ENCODE results near the gene LHX8. TPM values are rescaled to one million over a fixed set of nuclear protein-coding genes. Genes with fewer than 3 reads are reported as not detected.

LHX8 gene
- total and polyA plus RNA-seq, 2 of the 13 experiments (the other 11 are each of a cell fraction or from before 2014, with no cell fraction given): not detected

- ChIA-PET CTCF (ENCODE audit: low intra/inter-chr PET ratio, low total read pairs) (no interaction called here), POLR2A (no interaction called here)
Observed at GRCh38 chr1:75171876-75172275, 37.7 kb downstream of the LHX8 start.

More at GRCh38 chr1:75171876-75172275, 37.7 kb downstream of the LHX8 start:
- no peaks in the 10 kb centered on the region for H3K9me3 ChIP-seq (ENCODE audit: low read length)
- H3K27ac ChIP-seq (ENCODE audit: extremely low read length, insufficient read depth, low read length): no peak overlapping the region
- no TSS peak for BruUV-seq (replicated peaks)
- H3K27me3 ChIP-seq (ENCODE audit: control insufficient read depth in 1 of 2, insufficient read depth in 2 of 2, low read length in 2 of 2): no peaks in the 10 kb centered on the region
- H4K20me1 ChIP-seq (ENCODE audit: insufficient read depth, low read length): no peaks in the 10 kb centered on the region
- no peak overlapping the region for H3K9ac ChIP-seq (ENCODE audit: insufficient read depth, low read depth, low read length)
- no peaks in the 10 kb centered on the region for H3K79me2 ChIP-seq (ENCODE audit: insufficient read depth, low read length)
- intact Hi-C loops (cut with micrococcal nuclease; ENCODE audit: unreplicated experiment): no loop called here
- no peak for ATAC-seq
- FAIRE-seq: no peak
- in situ Hi-C loops (cut with HindIII; ENCODE audit: extremely low pct_ligation_motif_present, low pct_unique_long_range_greater_than_20kb): no loop called here
- H3K4me1 ChIP-seq (ENCODE audit: insufficient read depth, low read length): no peaks in the 10 kb centered on the region
- no peak for TF ChIP-seq ZNF441 (CRISPR knock-in tag; IDR thresholded peaks at IDR 0.05; ENCODE audit: borderline replicate concordance)
- no peak for TF ChIP-seq JUN (CRISPR knock-in tag; IDR thresholded peaks at IDR 0.05)
- TF ChIP-seq PPARG (CRISPR knock-in tag; conservative IDR thresholded peaks at IDR 0.05): no peak
- no peak for TF ChIP-seq ZNF512B (CRISPR knock-in tag; IDR thresholded peaks at IDR 0.05; ENCODE audit: borderline replicate concordance)
- TF ChIP-seq MYC (CRISPR knock-in tag; IDR thresholded peaks at IDR 0.05; ENCODE audit: borderline replicate concordance): no peak
- TF ChIP-seq ZNF713 (CRISPR knock-in tag; IDR thresholded peaks at IDR 0.05): no peak
- no peak for TF ChIP-seq ZSCAN25 (CRISPR knock-in tag; IDR thresholded peaks at IDR 0.05)
- no peak for TF ChIP-seq DMTF1 (CRISPR knock-in tag; IDR thresholded peaks at IDR 0.05)
- no peak for TF ChIP-seq HOXA7 (CRISPR knock-in tag; IDR thresholded peaks at IDR 0.05)
- TF ChIP-seq ZNF34 (CRISPR knock-in tag; IDR thresholded peaks at IDR 0.05; ENCODE audit: borderline replicate concordance): no peak
- TF ChIP-seq ZNF430 (CRISPR knock-in tag; IDR thresholded peaks at IDR 0.05): no peak
- no peak for TF ChIP-seq TAF15 (IDR thresholded peaks at IDR 0.05; ENCODE audit: low read depth, low read length, poor library complexity, severe bottlenecking)
- TF ChIP-seq AGO2 (optimal IDR thresholded peaks at IDR 0.05; ENCODE audit: low read depth, low read length): no peak
- no peak for TF ChIP-seq EZH2 (conservative IDR thresholded peaks at IDR 0.05; ENCODE audit: low read depth, low read length)
- TF ChIP-seq DRAP1 (CRISPR knock-in tag; IDR thresholded peaks at IDR 0.05): no peak
- no peak for TF ChIP-seq ZNF431 (CRISPR knock-in tag; IDR thresholded peaks at IDR 0.05; ENCODE audit: borderline replicate concordance, low read depth)
- TF ChIP-seq, protein P1, sequence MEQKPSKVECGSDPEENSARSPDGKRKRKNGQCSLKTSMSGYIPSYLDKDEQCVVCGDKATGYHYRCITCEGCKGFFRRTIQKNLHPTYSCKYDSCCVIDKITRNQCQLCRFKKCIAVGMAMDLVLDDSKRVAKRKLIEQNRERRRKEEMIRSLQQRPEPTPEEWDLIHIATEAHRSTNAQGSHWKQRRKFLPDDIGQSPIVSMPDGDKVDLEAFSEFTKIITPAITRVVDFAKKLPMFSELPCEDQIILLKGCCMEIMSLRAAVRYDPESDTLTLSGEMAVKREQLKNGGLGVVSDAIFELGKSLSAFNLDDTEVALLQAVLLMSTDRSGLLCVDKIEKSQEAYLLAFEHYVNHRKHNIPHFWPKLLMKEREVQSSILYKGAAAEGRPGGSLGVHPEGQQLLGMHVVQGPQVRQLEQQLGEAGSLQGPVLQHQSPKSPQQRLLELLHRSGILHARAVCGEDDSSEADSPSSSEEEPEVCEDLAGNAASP (CRISPR knock-in tag; IDR thresholded peaks at IDR 0.05; ENCODE audit: borderline replicate concordance): no peak
- TF ChIP-seq, protein P2, sequence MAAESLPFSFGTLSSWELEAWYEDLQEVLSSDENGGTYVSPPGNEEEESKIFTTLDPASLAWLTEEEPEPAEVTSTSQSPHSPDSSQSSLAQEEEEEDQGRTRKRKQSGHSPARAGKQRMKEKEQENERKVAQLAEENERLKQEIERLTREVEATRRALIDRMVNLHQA (CRISPR knock-in tag; IDR thresholded peaks at IDR 0.05): no peak
- no peak for TF ChIP-seq KDM5B (CRISPR knock-in tag; IDR thresholded peaks at IDR 0.05; ENCODE audit: borderline replicate concordance)
- DNase-seq (ENCODE audit: low spot score): no peak
- no peaks in the 10 kb centered on the region for H3K36me3 ChIP-seq (replicated peaks in 1 of 2; ENCODE audit: control insufficient read depth in 1 of 2, insufficient read depth in 2 of 2, low read length in 2 of 2)
- 0% methylated on average over 1 of the region's 1 CpG for WGBS (ENCODE audit: low lambda C conversion rate)
- H3K4me3 ChIP-seq (replicated peaks in 1 of 3; ENCODE audit: insufficient read depth in 1 of 3, low read depth in 2 of 3, low read length in 3 of 3): no peak overlapping the region
- no peak overlapping the region for H3K4me2 ChIP-seq (ENCODE audit: low read depth, low read length)
- no peak overlapping the region for H2AFZ ChIP-seq (ENCODE audit: low read length)

Measured in HepG2 (cell line).